Thyroid gland (tissue), 4 donors: ENCODE data around the gene ODC1. TPM values are rescaled to one million over a fixed set of nuclear protein-coding genes. Genes with fewer than 3 reads are reported as not detected.
A peak's percentile ranks its signal among the peaks of the same experiment; 100 is the strongest.

Source experiments
- DNase-seq, 2 donors: peaks; one replicate each; pipeline ENCODE4 v3.0.0-alpha.2; 2019
- H3K27ac ChIP-seq, 3 donors: fragments of 200-600 bp; sonication (generic); 1 replicate in 2 of 3; 2 replicates in 1 of 3; pipeline ENCODE4 v1.5.1; 2016 to 2019; ENCODE audit warnings: mild to moderate bottlenecking in 1 of 3, moderate library complexity in 1 of 3
- H3K27me3 ChIP-seq: fragments of 200-600 bp; sonication (generic); one replicate; pipeline ENCODE4 v1.5.1; 2019
- H3K36me3 ChIP-seq, 2 donors: fragments of 200-600 bp; sonication (generic); one replicate each; pipeline ENCODE4 v1.5.1; 2016 to 2019
- H3K4me1 ChIP-seq, 2 donors: fragments of 200-600 bp; sonication (generic); one replicate each; pipeline ENCODE4 v1.5.1; 2017 to 2019
- H3K4me3 ChIP-seq, 3 donors: fragments of 200-600 bp; sonication (generic); replicated peaks in 1 of 3; 1 replicate in 2 of 3; 2 replicates in 1 of 3; pipeline ENCODE4 v1.5.1; 2016; ENCODE audit warnings: mild to moderate bottlenecking in 1 of 3
- H3K9me3 ChIP-seq: fragments of 200-600 bp; sonication (generic); one replicate; pipeline ENCODE4 v1.5.1; 2017
- CTCF ChIP-seq, 6 experiments: fragments of 200-600 bp in 3 of 6; fragments of 450-650 bp in 3 of 6; sonication (generic) in 3 of 6; IDR thresholded peaks; one replicate each; pipeline ENCODE4 v1.5.1; 2016 to 2019; ENCODE audit warnings: antibody characterized with exemption in 6 of 6, mild to moderate bottlenecking in 2 of 6, inconsistent platforms in 1 of 6, moderate library complexity in 1 of 6
- POLR2A ChIP-seq, 2 donors: fragments of 450-650 bp; IDR thresholded peaks; one replicate each; pipeline ENCODE4 v1.6.1; 2017; ENCODE audit warnings: antibody characterized with exemption in 2 of 2, mild to moderate bottlenecking in 2 of 2, moderate library complexity in 1 of 2
- WGBS, 2 donors: methylation state at CpG; one replicate each; pipeline ENCODE4 v1.1.5; 2017; 5-methylcytosine and 5-hydroxymethylcytosine counted together
- intact Hi-C: fragments of 100-400 bp; cut with DNase I; formaldehyde crosslinking; loops from one replicate; pipeline ENCODE4 v1.15.1; 2023
- total RNA-seq, 4 donors: library from RNA; depleted of rRNA; stranded (reverse); fragments of >200 nt; gene quantifications; one replicate each; pipeline ENCODE4 v1.2.3, GENCODE V29; 2016

ODC1 gene
- total RNA-seq, 4 donors from 2014 or later = 72.0 to 126 (median 84.9) TPM

GRCh38 chr2:10494351-10495066 lies 46.4 kb upstream of the ODC1 start:
- no peaks in the 10 kb centered on the region for H3K27me3 ChIP-seq
- H3K27ac ChIP-seq = no peak overlapping the region
- no peaks in the 10 kb centered on the region for H3K9me3 ChIP-seq
- 82 to 86% methylated on average over 11 of the region's 13 CpGs for WGBS, 2 donors
- no peaks in the 10 kb centered on the region for H3K36me3 ChIP-seq
- TF ChIP-seq CTCF (IDR thresholded peaks at IDR 0.05) (no peak), POLR2A (IDR thresholded peaks at IDR 0.05) (no peak)
- H3K4me1 ChIP-seq = peaks cover 4 to 16% of the 10 kb centered on the region in 2 donors
- intact Hi-C loops = no loop called here
- no peak overlapping the region for H3K4me3 ChIP-seq
- no peak for DNase-seq

GRCh38 chr2:10493634-10494281 lies 45.6 kb upstream of the ODC1 start:
- Histone ChIP-seq H3K27me3 (no peaks in the 10 kb centered on the region), H3K27ac (no peak overlapping the region), H3K4me3 (no peak overlapping the region), H3K4me1 (peaks cover 0 to 10% of the 10 kb centered on the region in 2 donors), H3K36me3 (no peaks in the 10 kb centered on the region), H3K9me3 (no peaks in the 10 kb centered on the region)
- no peak for TF ChIP-seq POLR2A (IDR thresholded peaks at IDR 0.05)
- TF ChIP-seq CTCF (IDR thresholded peaks at IDR 0.05) = no peak
- peak; percentile 32 to 37 for DNase-seq
- intact Hi-C loops = no loop called here
- 51 to 82% methylated on average over 14 to 21 of the region's 22 CpGs for WGBS, 2 donors

GRCh38 chr2:10493075-10493633 lies 45.0 kb upstream of the ODC1 start:
- 72 to 85% methylated on average over 5 of the region's 5 CpGs for WGBS, 2 donors
- Histone ChIP-seq H3K36me3 (no peaks in the 10 kb centered on the region), H3K27me3 (no peaks in the 10 kb centered on the region), H3K4me3 (no peak overlapping the region), H3K9me3 (no peaks in the 10 kb centered on the region), H3K4me1 (peaks cover 0 to 7% of the 10 kb centered on the region in 2 donors), H3K27ac (no peak overlapping the region)
- TF ChIP-seq CTCF (IDR thresholded peaks at IDR 0.05) = no peak
- no peak for TF ChIP-seq POLR2A (IDR thresholded peaks at IDR 0.05)
- no peak for DNase-seq
- intact Hi-C loops = no loop called here

- Histone ChIP-seq H3K27me3 (no peaks in the 10 kb centered on the region), H3K36me3 (no peaks in the 10 kb centered on the region), H3K4me1 (peaks cover 0 to 7% of the 10 kb centered on the region in 2 donors), H3K27ac (no peak overlapping the region), H3K4me3 (no peak overlapping the region), H3K9me3 (no peaks in the 10 kb centered on the region)
- TF ChIP-seq CTCF (IDR thresholded peaks at IDR 0.05) (no peak), POLR2A (IDR thresholded peaks at IDR 0.05) (no peak)
- intact Hi-C loops = no loop called here
- DNase-seq = no peak
- 91 to 98% methylated on average over 7 to 8 of the region's 8 CpGs for WGBS, 2 donors
These were observed 42.7 kb upstream of the ODC1 start for GRCh38 chr2:10490806-10491291.
